Prostate gland (tissue), 2 donors: ENCODE data around the gene C5orf63. TPM values are rescaled to one million over a fixed set of nuclear protein-coding genes. Genes with fewer than 3 reads are reported as not detected.

Source experiments
- DNase-seq: peaks from one replicate; pipeline ENCODE4 v3.0.0-alpha.2; 2019; ENCODE audit warnings: low spot score
- H3K27ac ChIP-seq, 2 donors: fragments of 200-600 bp; sonication (generic); 2 replicates each; pipeline ENCODE4 v1.5.1; 2017 to 2019
- H3K27me3 ChIP-seq: fragments of 200-600 bp; sonication (generic); replicated peaks from 2 replicates; pipeline ENCODE4 v1.5.1; 2019; ENCODE audit not compliant: insufficient read depth
- H3K36me3 ChIP-seq, 2 donors: fragments of 200-600 bp; sonication (generic); 1 replicate in 1 of 2; 2 replicates in 1 of 2; pipeline versions ENCODE4 v1.5.1 to v1.8.1; 2017 to 2019
- H3K4me1 ChIP-seq: fragments of 200-600 bp; sonication (generic); replicated peaks from 2 replicates; pipeline ENCODE4 v1.5.1; 2019
- H3K4me3 ChIP-seq, 2 donors: fragments of 200-600 bp; sonication (generic); 2 replicates each; pipeline ENCODE4 v1.5.1; 2017 to 2019
- H3K9me3 ChIP-seq: fragments of 200-600 bp; sonication (generic); 2 replicates; pipeline ENCODE4 v1.5.1; 2017
- POLR2A ChIP-seq: fragments of 450-650 bp; IDR thresholded peaks from one replicate; pipeline ENCODE4 v1.6.1; 2016; ENCODE audit warnings: antibody characterized with exemption, mild to moderate bottlenecking
- POLR2AphosphoS5 ChIP-seq: sonication (generic); formaldehyde crosslinking; IDR thresholded peaks from one replicate; pipeline ENCODE4 v1.6.1; 2017; ENCODE audit warnings: antibody characterized with exemption
- WGBS: methylation state at CpG from one replicate; pipeline ENCODE4 v1.1.5; 2018; 5-methylcytosine and 5-hydroxymethylcytosine counted together
- intact Hi-C: fragments of 100-400 bp; cut with DNase I; formaldehyde crosslinking; loops from one replicate; pipeline ENCODE4 v1.14.2; 2022
- total RNA-seq, 2 donors: library from RNA; depleted of rRNA; stranded (reverse); fragments of >200 nt; gene quantifications; one replicate each; pipeline ENCODE4 v1.1.0, GENCODE V29; 2016
- TF ChIP-seq, protein P1 (sequence below), 4 experiments: fragments of 200-600 bp in 2 of 4; fragments of 450-650 bp in 2 of 4; sonication (generic) in 2 of 4; IDR thresholded peaks; 1 replicate in 3 of 4; 2 replicates in 1 of 4; pipeline ENCODE4 v1.5.1; 2016 to 2019; ENCODE audit warnings: antibody characterized with exemption in 4 of 4, mild to moderate bottlenecking in 2 of 4, moderate library complexity in 2 of 4

Gene C5orf63
- total RNA-seq, 2 donors from 2014 or later = 1.5 to 14.9 TPM

GRCh38 chr5:127002390-127002789 is 70.9 kb downstream of the C5orf63 start:
- intact Hi-C loops = no loop called here
- 55% methylated on average over 3 of the region's 3 CpGs for WGBS
- TF ChIP-seq POLR2A (no peak), POLR2AphosphoS5 (no peak)
- TF ChIP-seq, protein P1, sequence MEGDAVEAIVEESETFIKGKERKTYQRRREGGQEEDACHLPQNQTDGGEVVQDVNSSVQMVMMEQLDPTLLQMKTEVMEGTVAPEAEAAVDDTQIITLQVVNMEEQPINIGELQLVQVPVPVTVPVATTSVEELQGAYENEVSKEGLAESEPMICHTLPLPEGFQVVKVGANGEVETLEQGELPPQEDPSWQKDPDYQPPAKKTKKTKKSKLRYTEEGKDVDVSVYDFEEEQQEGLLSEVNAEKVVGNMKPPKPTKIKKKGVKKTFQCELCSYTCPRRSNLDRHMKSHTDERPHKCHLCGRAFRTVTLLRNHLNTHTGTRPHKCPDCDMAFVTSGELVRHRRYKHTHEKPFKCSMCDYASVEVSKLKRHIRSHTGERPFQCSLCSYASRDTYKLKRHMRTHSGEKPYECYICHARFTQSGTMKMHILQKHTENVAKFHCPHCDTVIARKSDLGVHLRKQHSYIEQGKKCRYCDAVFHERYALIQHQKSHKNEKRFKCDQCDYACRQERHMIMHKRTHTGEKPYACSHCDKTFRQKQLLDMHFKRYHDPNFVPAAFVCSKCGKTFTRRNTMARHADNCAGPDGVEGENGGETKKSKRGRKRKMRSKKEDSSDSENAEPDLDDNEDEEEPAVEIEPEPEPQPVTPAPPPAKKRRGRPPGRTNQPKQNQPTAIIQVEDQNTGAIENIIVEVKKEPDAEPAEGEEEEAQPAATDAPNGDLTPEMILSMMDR (IDR thresholded peaks at IDR 0.05) = no peak
- Histone ChIP-seq H3K27me3 (no peaks in the 10 kb centered on the region), H3K36me3 (no peaks in the 10 kb centered on the region), H3K4me3 (no peak overlapping the region), H3K4me1 (no peaks in the 10 kb centered on the region), H3K27ac (no peak overlapping the region), H3K9me3 (no peaks in the 10 kb centered on the region)
- DNase-seq = no peak

- no peaks in the 10 kb centered on the region for H3K4me1 ChIP-seq
- H3K36me3 ChIP-seq = no peaks in the 10 kb centered on the region
- no peak for DNase-seq
- no peak overlapping the region for H3K27ac ChIP-seq
- H3K9me3 ChIP-seq = no peaks in the 10 kb centered on the region
- intact Hi-C loops = no loop called here
- H3K27me3 ChIP-seq = no peaks in the 10 kb centered on the region
- no peak overlapping the region for H3K4me3 ChIP-seq
- TF ChIP-seq, protein P1 (IDR thresholded peaks at IDR 0.05) = no peak
- TF ChIP-seq POLR2A = no peak
- TF ChIP-seq POLR2AphosphoS5 = no peak
- 91% methylated on average over 4 of the region's 4 CpGs for WGBS
These were observed 71.5 kb downstream of the C5orf63 start for GRCh38 chr5:127001621-127002296.

Other genes starting within 250 kb of the C5orf63 start
- gene MARCHF3, start 42.9 kb downstream of the C5orf63 start, total RNA-seq = 10 to 100 TPM in 1 of 2 donors, 1 to 10 TPM in 1; 1.2 to 21.1 TPM
- 1 to 10 TPM in 1 of 2 donors, under 1 TPM in 1; 0.77 to 7.9 TPM for gene MEGF10, start 217.3 kb upstream of the C5orf63 start, total RNA-seq